Measurements from ENCODE around the gene EPG5. TPM values are rescaled to one million over a fixed set of nuclear protein-coding genes. Genes with fewer than 3 reads are reported as not detected.

The EPG5 gene
- polyA plus RNA-seq, 1 of the 3 experiments (the other 2 are of a cell fraction) = 13.6 TPM

DNA sequence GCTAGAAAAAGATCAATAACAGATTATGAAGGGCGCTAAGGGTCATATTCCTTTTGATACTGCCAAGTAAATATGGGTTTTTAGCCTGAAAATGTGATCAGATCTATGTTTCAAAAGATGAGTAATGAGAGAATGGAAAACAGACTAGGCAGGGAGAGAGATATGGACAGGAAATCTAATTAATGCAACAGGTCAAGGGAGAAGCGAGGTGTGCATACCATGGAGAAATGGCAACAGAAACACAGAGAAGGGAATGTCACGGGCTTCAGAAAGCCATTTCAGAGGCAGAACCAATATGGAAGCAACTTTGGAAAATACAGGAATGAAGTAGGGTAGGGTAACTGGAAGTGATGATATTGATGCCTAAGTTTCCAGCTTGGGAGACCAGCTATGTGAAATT, 72.3 kb downstream of the EPG5 start:
- ChIA-PET CTCF (interaction anchor here (4.4 kb wide), 1 partner anchor 15 kb away, joined by 21 read pairs; no protein-coding TSS in a partner anchor), POLR2A (no interaction called here)
- peaks cover 64 to 73% of the 10 kb centered on the region in 2 experiments for H3K36me3 ChIP-seq (replicated peaks in 1 of 2; ENCODE audit: control insufficient read depth in 1 of 2, insufficient read depth in 2 of 2, low read length in 1 of 2)
- H3K9me2 ChIP-seq = no peaks in the 10 kb centered on the region
- no peak for DNase-seq
- no peaks in the 10 kb centered on the region for H4K20me1 ChIP-seq (ENCODE audit: insufficient read depth)
- H3K79me2 ChIP-seq (ENCODE audit: insufficient read depth) = peaks cover 7% of the 10 kb centered on the region
- no peak overlapping the region for H3K4me3 ChIP-seq (ENCODE audit: low read depth in 2 of 2, low read length in 1 of 2)
- WGBS (ENCODE audit: low lambda C conversion rate) = 97% methylated on average over 2 of the region's 3 CpGs
- no peaks in the 10 kb centered on the region for H3K9me3 ChIP-seq
- H3K27me3 ChIP-seq (ENCODE audit: insufficient read depth) = no peaks in the 10 kb centered on the region
- H3K4me1 ChIP-seq (ENCODE audit: control insufficient read depth in 1 of 2, insufficient read depth in 2 of 2, low read depth in 1 of 2, low read length in 1 of 2) = no peaks in the 10 kb centered on the region
- H3F3A ChIP-seq (replicated peaks; ENCODE audit: insufficient read depth) = no peaks in the 10 kb centered on the region
- TF ChIP-seq MEF2A (IDR thresholded peaks at IDR 0.05; ENCODE audit: borderline replicate concordance, low read depth) = no peak
- TF ChIP-seq RCOR1 (IDR thresholded peaks at IDR 0.05; ENCODE audit: low read length) = no peak
- TF ChIP-seq IRF3 (IDR thresholded peaks at IDR 0.05; ENCODE audit: low read depth, low read length) = no peak
- TF ChIP-seq, protein P1, sequence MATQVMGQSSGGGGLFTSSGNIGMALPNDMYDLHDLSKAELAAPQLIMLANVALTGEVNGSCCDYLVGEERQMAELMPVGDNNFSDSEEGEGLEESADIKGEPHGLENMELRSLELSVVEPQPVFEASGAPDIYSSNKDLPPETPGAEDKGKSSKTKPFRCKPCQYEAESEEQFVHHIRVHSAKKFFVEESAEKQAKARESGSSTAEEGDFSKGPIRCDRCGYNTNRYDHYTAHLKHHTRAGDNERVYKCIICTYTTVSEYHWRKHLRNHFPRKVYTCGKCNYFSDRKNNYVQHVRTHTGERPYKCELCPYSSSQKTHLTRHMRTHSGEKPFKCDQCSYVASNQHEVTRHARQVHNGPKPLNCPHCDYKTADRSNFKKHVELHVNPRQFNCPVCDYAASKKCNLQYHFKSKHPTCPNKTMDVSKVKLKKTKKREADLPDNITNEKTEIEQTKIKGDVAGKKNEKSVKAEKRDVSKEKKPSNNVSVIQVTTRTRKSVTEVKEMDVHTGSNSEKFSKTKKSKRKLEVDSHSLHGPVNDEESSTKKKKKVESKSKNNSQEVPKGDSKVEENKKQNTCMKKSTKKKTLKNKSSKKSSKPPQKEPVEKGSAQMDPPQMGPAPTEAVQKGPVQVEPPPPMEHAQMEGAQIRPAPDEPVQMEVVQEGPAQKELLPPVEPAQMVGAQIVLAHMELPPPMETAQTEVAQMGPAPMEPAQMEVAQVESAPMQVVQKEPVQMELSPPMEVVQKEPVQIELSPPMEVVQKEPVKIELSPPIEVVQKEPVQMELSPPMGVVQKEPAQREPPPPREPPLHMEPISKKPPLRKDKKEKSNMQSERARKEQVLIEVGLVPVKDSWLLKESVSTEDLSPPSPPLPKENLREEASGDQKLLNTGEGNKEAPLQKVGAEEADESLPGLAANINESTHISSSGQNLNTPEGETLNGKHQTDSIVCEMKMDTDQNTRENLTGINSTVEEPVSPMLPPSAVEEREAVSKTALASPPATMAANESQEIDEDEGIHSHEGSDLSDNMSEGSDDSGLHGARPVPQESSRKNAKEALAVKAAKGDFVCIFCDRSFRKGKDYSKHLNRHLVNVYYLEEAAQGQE (IDR thresholded peaks at IDR 0.05; ENCODE audit: low read depth, low read length) = no peak
- no peak for TF ChIP-seq ELF1 (IDR thresholded peaks at IDR 0.05)
- TF ChIP-seq YY1 (IDR thresholded peaks at IDR 0.05; ENCODE audit: low read depth) = no peak
- TF ChIP-seq POLR2AphosphoS5 (IDR thresholded peaks at IDR 0.05; ENCODE audit: low read depth, low read length) = no peak
- TF ChIP-seq NRF1 (IDR thresholded peaks at IDR 0.05; ENCODE audit: low read depth, low read length) = no peak
- no peak overlapping the region for H2AFZ ChIP-seq (ENCODE audit: low read depth)
- H3K9ac ChIP-seq = no peak overlapping the region
- H3K27ac ChIP-seq (ENCODE audit: low read depth in 2 of 2, low read length in 1 of 2) = no peak overlapping the region
- no peak overlapping the region for H3K4me2 ChIP-seq

- DNase-seq = no peak
- Histone ChIP-seq H3K27me3 (ENCODE audit: insufficient read depth) (no peaks in the 10 kb centered on the region), H3K9me3 (no peaks in the 10 kb centered on the region), H3K4me3 (ENCODE audit: low read depth in 2 of 2, low read length in 1 of 2) (no peak overlapping the region), H2AFZ (ENCODE audit: low read depth) (no peak overlapping the region), H3K79me2 (ENCODE audit: insufficient read depth) (peaks cover 14% of the 10 kb centered on the region; the same call in 1 of the 2 replicates), H3K4me2 (no peak overlapping the region), H3F3A (replicated peaks; ENCODE audit: insufficient read depth) (peaks cover 5% of the 10 kb centered on the region), H3K27ac (ENCODE audit: low read depth in 2 of 2, low read length in 1 of 2) (no peak overlapping the region), H4K20me1 (ENCODE audit: insufficient read depth) (no peaks in the 10 kb centered on the region), H3K4me1 (ENCODE audit: control insufficient read depth in 1 of 2, insufficient read depth in 2 of 2, low read depth in 1 of 2, low read length in 1 of 2) (no peaks in the 10 kb centered on the region), H3K9ac (no peak overlapping the region), H3K36me3 (replicated peaks in 1 of 2; ENCODE audit: control insufficient read depth in 1 of 2, insufficient read depth in 2 of 2, low read length in 1 of 2) (peaks cover 58 to 70% of the 10 kb centered on the region in 2 experiments), H3K9me2 (no peaks in the 10 kb centered on the region)
- POLR2A ChIA-PET = no interaction called here
- TF ChIP-seq MEF2A (IDR thresholded peaks at IDR 0.05; ENCODE audit: borderline replicate concordance, low read depth) = no peak
- CTCF ChIA-PET = interaction anchor here (4.4 kb wide), 1 partner anchor 12 kb away, joined by 21 read pairs; no protein-coding TSS in a partner anchor
- WGBS (ENCODE audit: low lambda C conversion rate) = 91% methylated on average over 2 of the region's 2 CpGs
These were observed 75.3 kb downstream of the EPG5 start for GRCh38 chr18:45891806-45892205.

Data from SK-N-SH (cell line).